Ramos (cell line): ENCODE data around the gene MOGAT3.

ENCODE experiments used
- in situ Hi-C: fragments of 300-500 bp; cut with MboI; formaldehyde crosslinking; loops from one replicate; pipeline ENCODE4 v1.14.3; 2022; ENCODE audit warnings: low sequenced_read_pairs; ENCODE audit not compliant: unreplicated experiment

MOGAT3 gene

GRCh38 chr7:101235050-101235449, 34.2 kb upstream of the MOGAT3 start:
- in situ Hi-C loops, result no loop called here

DNA sequence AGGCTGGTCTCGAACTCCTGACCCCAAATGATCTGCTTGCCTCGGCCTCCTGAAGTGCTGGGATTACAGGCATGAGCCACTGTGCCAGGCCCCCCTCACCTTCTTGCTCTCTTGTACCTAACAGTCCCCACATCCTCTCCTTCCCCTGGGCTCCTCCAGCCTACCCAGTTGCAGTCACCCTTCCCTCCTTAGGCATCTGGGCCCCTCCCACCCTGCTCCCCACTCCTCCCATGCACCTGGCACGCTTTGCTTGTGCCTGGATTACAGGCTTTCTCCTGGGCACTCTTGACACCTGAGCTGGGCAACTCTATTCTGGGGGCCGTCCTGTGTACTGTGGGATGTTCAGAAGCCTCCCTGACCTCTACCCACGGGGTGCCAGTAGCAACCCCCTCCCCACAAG, 33.8 kb upstream of the MOGAT3 start:
- in situ Hi-C loops, result no loop called here

DNA sequence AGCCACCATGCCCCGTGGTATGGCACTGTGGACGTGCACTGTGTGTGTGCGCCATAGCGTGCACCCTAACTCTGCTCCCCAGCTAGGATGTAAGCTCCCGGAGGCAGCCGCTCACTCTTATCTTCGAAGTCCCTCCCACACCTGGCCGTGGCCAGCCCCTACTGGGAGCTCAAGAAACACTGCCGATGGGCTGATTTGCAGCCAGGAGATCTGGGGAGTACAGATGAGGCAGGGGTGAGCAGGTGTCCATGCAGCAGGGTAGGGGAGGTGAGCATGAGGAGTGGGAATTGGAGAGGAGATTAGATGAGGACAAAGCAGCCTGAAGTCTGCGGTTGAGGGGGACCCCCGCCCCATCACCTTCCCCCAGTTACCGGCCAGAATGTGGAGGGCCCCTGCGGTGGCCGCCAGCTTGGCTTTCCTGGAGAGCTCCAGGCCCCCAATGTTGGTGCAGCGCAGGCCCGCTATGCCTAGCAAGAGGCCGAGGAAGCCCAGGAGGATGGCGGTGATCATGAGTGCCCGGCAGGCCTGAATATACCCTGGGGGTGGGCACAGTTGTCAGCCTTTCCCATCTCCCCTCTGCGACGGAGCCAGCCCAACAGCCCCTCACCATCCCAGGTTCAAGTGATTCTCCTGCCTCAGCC, 33.2 kb upstream of the MOGAT3 start:
- in situ Hi-C loops, result no loop called here

DNA sequence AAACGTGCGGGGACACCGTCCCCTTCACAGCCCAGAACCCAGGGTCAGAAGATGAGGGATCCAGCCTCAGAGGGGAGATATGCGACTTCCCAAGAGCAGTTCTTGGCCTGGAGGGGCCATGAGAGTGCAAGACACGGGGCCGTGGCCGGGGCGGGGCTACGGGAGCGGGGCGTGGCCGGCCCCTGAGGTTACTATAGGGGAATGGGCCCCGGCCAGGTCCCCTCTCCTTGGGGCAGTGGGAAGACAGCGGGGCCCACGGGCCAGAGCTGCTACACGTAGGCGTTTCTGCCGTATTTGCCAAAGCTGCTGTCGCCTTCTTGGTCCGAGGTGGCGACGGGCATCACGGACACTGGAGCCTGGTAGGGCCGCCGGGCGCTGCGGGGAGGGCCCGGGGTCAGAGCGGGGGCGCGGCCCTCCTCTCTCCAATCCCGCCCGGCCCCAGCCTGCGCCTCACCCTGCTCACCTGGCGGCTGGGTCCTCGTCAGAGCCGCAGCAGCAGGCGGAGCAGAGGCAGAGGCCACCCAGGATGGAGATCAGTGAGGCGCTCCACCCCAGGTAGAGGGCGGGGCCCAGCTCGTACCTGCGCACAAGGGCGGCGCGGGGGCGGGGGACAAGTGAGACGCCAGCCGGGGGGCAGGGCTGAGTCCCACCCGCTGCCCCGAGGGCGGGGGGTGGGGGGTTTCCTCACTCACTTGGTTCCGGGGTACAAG, 31.5 kb upstream of the MOGAT3 start:
- in situ Hi-C loops, result no loop called here

DNA sequence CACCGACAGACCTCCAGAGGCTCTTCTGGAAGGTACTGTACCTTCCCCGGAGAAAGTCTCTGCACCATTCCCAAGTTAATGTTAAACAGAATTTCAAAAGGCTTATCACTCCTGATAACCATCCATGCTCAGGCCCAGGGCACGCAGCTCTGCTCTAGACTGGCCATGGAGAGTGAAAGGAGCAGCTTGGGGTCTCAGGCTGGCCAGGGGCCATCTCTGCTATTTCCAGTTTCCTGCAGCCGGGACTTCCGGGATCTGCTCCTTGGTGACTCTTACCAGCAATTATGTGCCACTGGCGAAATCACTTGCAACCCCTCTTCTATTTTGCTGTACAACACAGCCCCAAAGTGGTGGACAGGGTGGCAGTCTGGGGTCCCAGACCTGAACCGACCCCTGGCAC, 30.8 kb upstream of the MOGAT3 start:
- in situ Hi-C loops, result no loop called here

GRCh38 chr7:101226721-101227120, 25.9 kb upstream of the MOGAT3 start:
- in situ Hi-C loops, result no loop called here

- in situ Hi-C loops, result no loop called here
Observed at GRCh38 chr7:101225650-101226049, 24.8 kb upstream of the MOGAT3 start.

DNA sequence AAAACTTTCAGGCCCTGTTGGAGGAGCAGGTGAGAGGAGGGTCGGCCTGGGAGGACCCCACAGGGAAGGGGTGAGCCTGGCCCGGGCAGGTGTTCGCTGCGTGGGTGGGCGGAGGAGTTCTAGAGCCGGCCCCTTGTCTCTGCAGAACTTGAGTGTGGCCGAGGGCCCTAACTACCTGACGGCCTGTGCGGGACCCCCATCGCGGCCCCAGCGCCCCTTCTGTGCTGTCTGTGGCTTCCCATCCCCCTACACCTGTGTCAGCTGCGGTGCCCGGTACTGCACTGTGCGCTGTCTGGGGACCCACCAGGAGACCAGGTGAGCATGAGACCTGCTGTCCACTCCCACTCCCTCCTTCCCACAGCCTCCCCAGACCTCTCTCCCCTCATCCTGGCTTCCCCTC, 22.7 kb upstream of the MOGAT3 start:
- in situ Hi-C loops, result no loop called here

DNA sequence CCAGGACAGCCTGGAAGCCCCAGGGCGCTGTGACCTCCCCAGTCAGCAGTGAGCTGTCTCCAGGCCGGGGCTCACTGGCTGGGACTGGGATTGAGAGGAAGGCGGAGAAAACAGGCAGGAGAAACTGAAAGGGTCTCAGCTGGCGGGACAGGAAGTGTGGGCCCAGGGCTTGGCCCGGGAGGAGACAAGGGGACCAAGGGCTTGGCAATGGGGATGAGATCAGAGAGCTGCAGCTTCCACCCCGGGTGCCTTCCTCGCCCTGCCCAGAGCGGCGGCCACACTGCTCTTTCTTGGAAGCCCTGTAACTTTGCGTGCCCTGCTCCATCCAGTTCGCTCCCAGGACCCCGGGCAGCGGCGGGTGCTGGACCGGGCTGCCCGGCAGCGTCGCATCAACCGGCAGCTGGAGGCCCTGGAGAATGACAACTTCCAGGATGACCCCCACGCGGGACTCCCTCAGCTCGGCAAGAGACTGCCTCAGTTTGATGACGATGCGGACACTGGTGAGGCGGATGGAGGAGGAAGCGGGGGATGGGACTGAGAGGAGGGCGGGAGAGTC, 21.5 kb upstream of the MOGAT3 start:
- in situ Hi-C loops, result no loop called here

GRCh38 chr7:101220295-101220694, 19.5 kb upstream of the MOGAT3 start:
- in situ Hi-C loops, result no loop called here

DNA sequence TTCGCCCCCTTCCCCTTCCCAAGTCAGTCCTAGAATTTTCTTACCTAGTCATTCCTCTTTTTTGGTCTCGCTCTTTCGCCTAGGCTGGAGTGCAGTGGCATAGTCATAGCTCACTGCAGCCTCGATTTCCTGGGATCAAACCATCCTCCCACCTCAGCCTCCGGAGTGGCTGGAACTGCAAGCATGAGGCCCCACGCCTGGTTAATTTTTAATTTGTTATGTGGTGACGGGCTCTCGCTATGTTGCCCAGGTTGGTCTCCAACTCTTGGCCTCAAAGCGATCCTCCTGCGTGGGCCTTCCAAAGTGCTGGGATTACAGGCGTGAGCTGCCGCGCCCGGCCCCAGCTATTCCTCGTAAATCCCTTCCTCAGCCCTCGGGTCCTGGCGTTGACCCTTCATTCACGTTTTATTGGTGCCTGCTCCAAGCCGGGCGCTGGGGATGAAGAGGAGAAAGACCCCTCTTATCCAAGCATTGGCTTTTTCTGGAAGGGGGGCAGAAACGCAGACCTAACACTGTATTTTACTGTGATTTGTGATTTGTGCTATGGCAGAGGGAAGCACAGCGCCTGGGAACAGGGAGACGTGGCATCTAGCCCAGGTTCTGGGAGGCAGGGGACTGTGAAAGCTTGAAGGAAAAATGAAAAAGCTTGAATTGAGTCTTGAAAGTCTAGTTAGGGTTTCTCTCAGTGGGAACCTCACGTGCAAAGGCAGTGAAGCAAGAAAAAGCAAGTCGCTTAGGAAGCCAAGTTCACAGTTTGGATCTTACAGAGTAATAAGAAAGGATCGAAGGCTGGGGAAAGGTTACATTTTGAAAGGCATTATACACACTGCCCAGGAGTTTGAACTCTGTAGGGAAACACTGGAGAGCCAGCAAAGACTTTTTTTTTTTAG, 17.6 kb upstream of the MOGAT3 start:
- in situ Hi-C loops, result no loop called here

- in situ Hi-C loops, result no loop called here
Observed at GRCh38 chr7:101217388-101218235, 16.8 kb upstream of the MOGAT3 start, which contains the start of the genes PLOD3 and ZNHIT1. TSS of gene PLOD3 (minus strand) at chr7:101217581. CDS start at chr7:101217274, 307 bp downstream. TSS of gene ZNHIT1 (plus strand) at chr7:101218165. CDS start at chr7:101218196, 31 bp downstream.

DNA sequence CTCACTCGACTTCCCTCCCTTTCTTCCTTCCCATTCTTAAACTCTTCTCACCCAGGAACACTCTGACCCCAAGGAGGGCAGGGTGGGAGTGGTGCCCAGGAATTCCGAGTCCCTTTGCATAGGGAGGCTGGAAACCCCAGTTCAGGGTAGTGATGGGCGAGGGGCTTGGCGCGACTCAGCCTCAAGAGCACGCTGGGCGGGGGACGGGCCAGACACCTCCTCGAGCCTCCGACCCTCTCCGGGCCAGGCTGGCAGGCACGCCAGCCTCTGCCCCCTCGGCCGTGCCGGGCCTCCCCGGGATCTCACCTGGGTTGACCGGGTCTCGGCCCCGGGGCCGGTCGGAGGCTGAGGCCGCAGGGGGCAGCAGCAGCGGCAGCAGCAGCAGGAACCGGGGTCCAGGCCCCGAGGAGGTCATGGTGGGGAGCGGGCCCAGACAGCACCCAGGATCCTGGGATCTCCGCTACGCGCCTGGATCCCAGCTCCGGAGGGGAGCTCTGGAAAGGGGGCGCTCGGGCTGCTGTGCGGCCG, 16.1 kb upstream of the MOGAT3 start:
- in situ Hi-C loops, result no loop called here

DNA sequence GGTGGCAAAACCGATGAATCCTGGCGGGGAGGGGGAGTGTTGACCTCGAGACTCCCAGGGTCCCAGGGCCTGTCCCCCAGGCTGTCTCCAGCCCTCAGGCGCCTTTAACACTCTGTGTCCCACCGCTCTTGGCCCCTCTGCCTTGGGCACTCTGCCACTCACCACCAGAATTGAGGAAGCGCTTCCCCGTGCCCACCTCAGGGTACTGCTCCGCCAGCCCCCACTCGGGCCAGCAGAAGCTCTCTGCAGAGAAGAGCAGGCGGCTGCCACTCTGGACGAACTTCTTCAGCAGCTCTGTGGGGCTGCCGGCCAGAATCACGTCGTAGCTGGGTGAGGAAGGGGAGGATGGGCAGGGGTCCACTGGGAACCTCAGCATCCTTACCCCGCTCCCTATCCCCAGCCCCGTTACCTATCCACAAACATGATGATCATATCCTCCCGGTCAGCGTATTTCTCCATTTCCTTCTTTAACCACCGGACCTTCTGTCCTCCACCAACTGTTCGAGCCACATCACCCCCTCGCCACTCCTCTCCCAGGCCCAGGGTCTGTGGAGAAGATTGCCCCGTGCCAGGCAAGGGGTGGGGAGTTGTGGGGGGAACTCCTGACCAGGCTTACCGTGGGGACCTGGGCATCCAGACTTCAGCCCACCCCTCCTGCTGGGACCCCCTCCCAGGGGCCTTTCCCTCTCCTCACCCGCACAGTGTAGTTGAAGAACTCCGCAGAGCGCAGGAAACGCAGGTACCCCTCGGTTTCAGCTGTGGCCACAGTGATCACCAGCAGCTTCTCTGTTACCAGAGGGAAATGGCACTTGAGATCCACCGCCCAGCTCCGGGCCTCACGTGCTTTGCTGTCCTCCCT, 15.4 kb upstream of the MOGAT3 start:
- in situ Hi-C loops, result no loop called here

DNA sequence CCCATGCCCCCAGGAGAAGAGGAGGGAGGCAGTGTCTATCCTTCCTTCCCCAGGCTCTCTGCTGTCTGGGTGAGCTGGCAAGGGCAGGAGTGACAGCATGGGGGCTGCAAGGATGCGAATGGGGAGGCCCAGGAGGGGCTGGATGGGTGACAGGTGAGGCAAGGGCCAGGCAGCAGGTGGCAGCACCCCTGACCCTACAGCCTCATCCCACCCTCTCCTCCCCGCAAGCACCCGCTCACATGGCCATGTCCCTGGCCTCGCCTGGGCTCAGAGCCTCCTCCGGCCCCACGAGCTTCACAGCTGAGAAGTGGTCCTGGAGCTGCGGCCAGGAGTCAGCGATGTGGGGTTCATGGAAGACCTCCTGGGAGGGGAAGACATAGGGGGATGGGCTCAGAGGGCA, 11.2 kb upstream of the MOGAT3 start:
- in situ Hi-C loops, result no loop called here

DNA sequence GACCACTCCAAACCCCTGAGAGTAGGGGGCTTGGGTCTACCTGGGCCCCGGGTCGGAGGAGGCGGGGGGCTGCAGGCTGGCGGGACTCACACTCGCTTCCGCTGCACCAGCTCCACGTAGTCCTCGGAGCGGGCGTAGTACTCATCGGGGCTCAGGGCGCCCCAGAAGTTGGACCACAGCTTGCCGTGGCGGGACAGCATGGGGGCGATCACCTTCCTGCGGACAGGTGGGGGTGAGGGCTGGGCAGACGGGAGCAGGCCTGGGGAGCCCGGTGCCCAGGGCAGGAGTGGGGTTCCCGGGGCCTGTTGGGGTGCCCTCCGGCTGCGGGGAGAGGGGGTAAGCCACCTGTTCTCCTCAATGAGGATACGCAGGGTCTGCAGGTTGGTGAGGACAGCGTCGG, 10.7 kb upstream of the MOGAT3 start:
- in situ Hi-C loops, result no loop called here

- in situ Hi-C loops, result no loop called here
Observed at GRCh38 chr7:101210143-101210542, 9.3 kb upstream of the MOGAT3 start.

DNA sequence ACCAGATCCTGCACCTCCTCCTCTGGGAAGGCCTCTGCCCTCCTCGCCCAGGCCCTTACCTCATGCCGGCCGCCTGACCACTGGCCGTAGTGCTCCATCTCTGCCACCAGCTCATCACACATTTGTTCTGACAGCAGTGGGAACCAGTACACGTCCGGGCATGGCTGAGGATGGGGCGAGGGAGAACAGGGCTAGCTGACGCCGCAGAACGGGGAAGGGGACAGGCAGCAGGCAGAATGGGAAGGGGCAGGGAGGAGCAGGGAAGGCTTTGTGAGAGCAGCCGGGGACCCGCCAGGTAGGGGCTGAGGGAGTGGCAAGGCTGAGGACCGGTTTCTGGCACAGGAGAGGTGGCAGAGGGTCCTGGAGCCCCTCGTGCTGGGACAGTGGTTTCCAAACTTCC, 8.0 kb upstream of the MOGAT3 start:
- in situ Hi-C loops, result no loop called here

GRCh38 chr7:101207459-101207858, 6.6 kb upstream of the MOGAT3 start:
- in situ Hi-C loops, result no loop called here
